ENCODE measurements around the gene HOTAIR.

The HOTAIR gene

GRCh38 chr12:53973236-53974042 is 1.3 kb downstream of the HOTAIR start:
- H3K4me3 ChIP-seq (ENCODE audit: low read length): no peak overlapping the region
- DNase-seq (ENCODE audit: low read depth): no peak
- no peak for TF ChIP-seq CTCF (conservative IDR thresholded peaks at IDR 0.05; ENCODE audit: low read depth, low read length)

- DNase-seq (ENCODE audit: low read depth): no peak
- no peak for TF ChIP-seq CTCF (conservative IDR thresholded peaks at IDR 0.05; ENCODE audit: low read depth, low read length)
- H3K4me3 ChIP-seq (ENCODE audit: low read length): no peak within 1 kb of the TSS
Measured at GRCh38 chr12:53972722-53973235, 2.0 kb downstream of the HOTAIR start, which contains the start of gene HOXC11. Gene HOXC11, plus strand, starts transcription at chr12:53973126. Its CDS starts 116 bp downstream, at chr12:53973242.

- no peak for TF ChIP-seq CTCF (conservative IDR thresholded peaks at IDR 0.05; ENCODE audit: low read depth, low read length)
- H3K4me3 ChIP-seq (ENCODE audit: low read length): no peak overlapping the region
- no peak for DNase-seq (ENCODE audit: low read depth)
Measured at GRCh38 chr12:53972152-53972702, 2.5 kb downstream of the HOTAIR start.

- H3K4me3 ChIP-seq (ENCODE audit: low read length): no peak overlapping the region
- TF ChIP-seq CTCF (conservative IDR thresholded peaks at IDR 0.05; ENCODE audit: low read depth, low read length): no peak
- DNase-seq (ENCODE audit: low read depth): no peak
Measured at GRCh38 chr12:53971686-53972085, 3.1 kb downstream of the HOTAIR start.

- TF ChIP-seq CTCF (conservative IDR thresholded peaks at IDR 0.05; ENCODE audit: low read depth, low read length): no peak
- H3K4me3 ChIP-seq (ENCODE audit: low read length): no peak overlapping the region
- DNase-seq (ENCODE audit: low read depth): no peak
Measured at GRCh38 chr12:53971129-53971528, 3.6 kb downstream of the HOTAIR start.

GRCh38 chr12:53970451-53970850 is 4.3 kb downstream of the HOTAIR start:
- DNase-seq (ENCODE audit: low read depth): no peak
- no peak for TF ChIP-seq CTCF (conservative IDR thresholded peaks at IDR 0.05; ENCODE audit: low read depth, low read length)
- H3K4me3 ChIP-seq (ENCODE audit: low read length): no peak overlapping the region

Measured in retinal pigment epithelial cell (primary cell).